Activated naive CD8-positive, alpha-beta T cell treated with anti-CD3 and anti-CD28 coated beads, Interleukin-2, amount 50 U/mL, for 16 hours (primary cell): ENCODE measurements around the gene ACTR3C.
"Not testable (repeated sequence)": the region's sequence is repeated elsewhere in the genome, so short reads cannot be mapped to it uniquely, and the experiment has no call there.

ENCODE experiments used
- DNase-seq: peaks from one replicate; pipeline ENCODE4 v3.0.0-alpha.2; 2020; ENCODE audit warnings: low read depth, low spot score

Gene ACTR3C

GRCh38 chr7:150336746-150337145 is 13.4 kb upstream of the ACTR3C start:
- DNase-seq, result no peak

- no peak for DNase-seq
These were observed 12.4 kb upstream of the ACTR3C start for GRCh38 chr7:150335774-150336112.

GRCh38 chr7:150335108-150335773 is 11.9 kb upstream of the ACTR3C start:
- DNase-seq, result no peak

- no peak for DNase-seq
These were observed 10.8 kb upstream of the ACTR3C start for GRCh38 chr7:150334108-150334507.

- no peak for DNase-seq
These were observed 10.3 kb upstream of the ACTR3C start for GRCh38 chr7:150333659-150334058.

GRCh38 chr7:150332852-150333635 is 9.7 kb upstream of the ACTR3C start:
- no peak for DNase-seq

- DNase-seq, result no peak
These were observed 7.0 kb upstream of the ACTR3C start for GRCh38 chr7:150330211-150330885.

GRCh38 chr7:150329331-150330120 is 6.2 kb upstream of the ACTR3C start:
- DNase-seq, result no peak

GRCh38 chr7:150327308-150327707 is 4.0 kb upstream of the ACTR3C start:
- DNase-seq, result no peak

- DNase-seq, result no peak
These were observed 3.4 kb upstream of the ACTR3C start for GRCh38 chr7:150326657-150327268.

GRCh38 chr7:150325901-150326300 is 2.6 kb upstream of the ACTR3C start:
- DNase-seq, result no peak

- DNase-seq, result no peak
These were observed 1.8 kb upstream of the ACTR3C start for GRCh38 chr7:150325110-150325611.

- DNase-seq, result no peak
These were observed 1.1 kb upstream of the ACTR3C start for GRCh38 chr7:150324373-150324961.

- DNase-seq, result no peak
These were observed 482 bp upstream of the ACTR3C start for GRCh38 chr7:150323682-150324372.

- DNase-seq, result peak; percentile 35
These were observed 1.1 kb downstream of the ACTR3C start for GRCh38 chr7:150322114-150322832.

- DNase-seq, result no peak
These were observed 1.6 kb downstream of the ACTR3C start for GRCh38 chr7:150321788-150322113.

- no peak for DNase-seq
These were observed 5.4 kb downstream of the ACTR3C start for GRCh38 chr7:150317748-150318444.

- DNase-seq, result not testable (repeated sequence)
These were observed 6.4 kb downstream of the ACTR3C start for GRCh38 chr7:150316987-150317386.

GRCh38 chr7:150314639-150315239 is 8.6 kb downstream of the ACTR3C start:
- no peak for DNase-seq
